HEK293T (cell line): Measurements from ENCODE around the gene NFU1.

ENCODE experiments used
- ARNT ChIP-seq: fragments of 450-650 bp; IDR thresholded peaks from 2 replicates; pipeline ENCODE4 v1.6.1; 2017; ENCODE audit warnings: mild to moderate bottlenecking
- BHLHE40 ChIP-seq: fragments of 450-650 bp; IDR thresholded peaks from 2 replicates; pipeline ENCODE4 v1.6.1; 2016; ENCODE audit warnings: mild to moderate bottlenecking, moderate library complexity, borderline replicate concordance
- CTBP1 ChIP-seq: fragments of 450-650 bp; IDR thresholded peaks from 2 replicates; pipeline ENCODE4 v1.6.1; 2016; ENCODE audit warnings: borderline replicate concordance
- ELF4 ChIP-seq: fragments of 450-650 bp; IDR thresholded peaks from 2 replicates; pipeline ENCODE4 v1.6.1; 2017; ENCODE audit warnings: antibody characterized with exemption
- FOXA1 ChIP-seq: fragments of 450-650 bp; IDR thresholded peaks from 2 replicates; pipeline ENCODE4 v1.6.1; 2016; ENCODE audit warnings: mild to moderate bottlenecking
- FOXK2 ChIP-seq: fragments of 450-650 bp; IDR thresholded peaks from 2 replicates; pipeline ENCODE4 v1.6.1; 2016; ENCODE audit warnings: mild to moderate bottlenecking
- FOXM1 ChIP-seq: fragments of 450-650 bp; IDR thresholded peaks from 2 replicates; pipeline ENCODE4 v1.6.1; 2017; ENCODE audit warnings: mild to moderate bottlenecking, borderline replicate concordance
- L3MBTL2 ChIP-seq: fragments of 450-650 bp; conservative IDR thresholded peaks from 2 replicates; pipeline ENCODE4 v1.6.1; 2016; ENCODE audit warnings: mild to moderate bottlenecking
- LEF1 ChIP-seq: fragments of 450-650 bp; IDR thresholded peaks from 2 replicates; pipeline ENCODE4 v1.6.1; 2017; ENCODE audit warnings: mild to moderate bottlenecking, borderline replicate concordance
- NFRKB ChIP-seq: fragments of 450-650 bp; IDR thresholded peaks from 2 replicates; pipeline ENCODE4 v1.6.1; 2016; ENCODE audit warnings: mild to moderate bottlenecking, moderate library complexity
- PKNOX1 ChIP-seq: fragments of 450-650 bp; IDR thresholded peaks from 2 replicates; pipeline ENCODE4 v1.6.1; 2016
- SP1 ChIP-seq: fragments of 450-650 bp; IDR thresholded peaks from 2 replicates; pipeline ENCODE4 v1.6.1; 2017
- TARDBP ChIP-seq: fragments of 450-650 bp; IDR thresholded peaks from 2 replicates; pipeline ENCODE4 v1.6.1; 2016
- ZNF384 ChIP-seq: fragments of 450-650 bp; IDR thresholded peaks from 2 replicates; pipeline ENCODE4 v1.6.1; 2016

- TF ChIP-seq FOXK2 (no peak), BHLHE40 (no peak), SP1 (no peak), ZNF384 (no peak), ARNT (no peak), FOXM1 (no peak), NFRKB (no peak), TARDBP (no peak), PKNOX1 (no peak), LEF1 (no peak), L3MBTL2 (no peak), FOXA1 (no peak), ELF4 (no peak), CTBP1 (no peak)
Measured at GRCh38 chr2:69438580-69438979, 1.3 kb upstream of the NFU1 start.
